Measurements from ENCODE around the gene POLR2I.
"Not testable (repeated sequence)": the region's sequence is repeated elsewhere in the genome, so short reads cannot be mapped to it uniquely, and the experiment has no call there.

Gene POLR2I

GRCh38 chr19:36139120-36139472 is 24.4 kb upstream of the POLR2I start:
- Mint-ChIP-seq H3K27me3 (ENCODE audit: low read depth) (peaks cover 5% of the 10 kb centered on the region), H3K4me3 (peak overlapping the region; percentile 98 to 99 (median 99)), H3K36me3 (ENCODE audit: low read depth) (peaks cover 24% of the 10 kb centered on the region), H3K9me3 (no peaks in the 10 kb centered on the region), H3K4me1 (peaks cover 9% of the 10 kb centered on the region), H3K27ac (peak overlapping the region; percentile 95 to 98 (median 98))
- TF ChIP-seq CTCF (IDR thresholded peaks at IDR 0.05; ENCODE audit: unreplicated experiment in 3 of 3): no peak

GRCh38 chr19:36136964-36137686 is 22.4 kb upstream of the POLR2I start:
- H3K27me3 Mint-ChIP-seq (ENCODE audit: low read depth): peaks cover 5% of the 10 kb centered on the region
- H3K4me1 Mint-ChIP-seq: peaks cover 9% of the 10 kb centered on the region
- H3K27ac Mint-ChIP-seq: peak overlapping the region; percentile 21 to 39 (median 28)
- H3K36me3 Mint-ChIP-seq (ENCODE audit: low read depth): peaks cover 12% of the 10 kb centered on the region
- H3K9me3 Mint-ChIP-seq: no peaks in the 10 kb centered on the region
- no peak for TF ChIP-seq CTCF (IDR thresholded peaks at IDR 0.05; ENCODE audit: unreplicated experiment in 3 of 3)
- peak overlapping the region; percentile 15 to 50 (median 36) for H3K4me3 Mint-ChIP-seq

GRCh38 chr19:36134867-36135266 is 20.2 kb upstream of the POLR2I start:
- H3K9me3 Mint-ChIP-seq; H3K27ac Mint-ChIP-seq; H3K4me3 Mint-ChIP-seq; H3K36me3 Mint-ChIP-seq (ENCODE audit: low read depth); H3K27me3 Mint-ChIP-seq (ENCODE audit: low read depth); H3K4me1 Mint-ChIP-seq: not testable (repeated sequence)

- H3K4me3 Mint-ChIP-seq; H3K27ac Mint-ChIP-seq; H3K27me3 Mint-ChIP-seq (ENCODE audit: low read depth); H3K4me1 Mint-ChIP-seq; H3K36me3 Mint-ChIP-seq (ENCODE audit: low read depth); H3K9me3 Mint-ChIP-seq: not testable (repeated sequence)
These were observed 16.5 kb upstream of the POLR2I start for GRCh38 chr19:36131221-36131620.

- Mint-ChIP-seq H3K9me3 (no peaks in the 10 kb centered on the region), H3K4me1 (peaks cover 5% of the 10 kb centered on the region), H3K27ac (peak overlapping the region; percentile 74 to 99 (median 94)), H3K4me3 (peak overlapping the region; percentile 84 to 90 (median 88)), H3K36me3 (ENCODE audit: low read depth) (peaks cover 14% of the 10 kb centered on the region), H3K27me3 (ENCODE audit: low read depth) (no peaks in the 10 kb centered on the region)
- no peak for TF ChIP-seq CTCF (IDR thresholded peaks at IDR 0.05; ENCODE audit: unreplicated experiment in 3 of 3)
These were observed 13.7 kb upstream of the POLR2I start for GRCh38 chr19:36128392-36128736.

GRCh38 chr19:36125557-36125956 is 10.9 kb upstream of the POLR2I start:
- no peaks in the 10 kb centered on the region for H3K9me3 Mint-ChIP-seq
- no peak for TF ChIP-seq CTCF (IDR thresholded peaks at IDR 0.05; ENCODE audit: unreplicated experiment in 3 of 3)
- H3K4me1 Mint-ChIP-seq: peaks cover 5% of the 10 kb centered on the region
- H3K27me3 Mint-ChIP-seq (ENCODE audit: low read depth): no peaks in the 10 kb centered on the region
- H3K36me3 Mint-ChIP-seq (ENCODE audit: low read depth): peaks cover 23% of the 10 kb centered on the region
- no peak overlapping the region for H3K4me3 Mint-ChIP-seq
- peak overlapping the region in 2 of 3 experiments; percentile 19 to 37 for H3K27ac Mint-ChIP-seq

- H3K36me3 Mint-ChIP-seq (ENCODE audit: low read depth): peaks cover 52% of the 10 kb centered on the region
- peak overlapping the region in 1 of 3 experiments; percentile 32 for H3K27ac Mint-ChIP-seq
- no peak for TF ChIP-seq CTCF (IDR thresholded peaks at IDR 0.05; ENCODE audit: unreplicated experiment in 3 of 3)
- H3K4me3 Mint-ChIP-seq: no peak overlapping the region
- no peaks in the 10 kb centered on the region for H3K9me3 Mint-ChIP-seq
- H3K4me1 Mint-ChIP-seq: no peaks in the 10 kb centered on the region
- H3K27me3 Mint-ChIP-seq (ENCODE audit: low read depth): no peaks in the 10 kb centered on the region
These were observed 6.9 kb upstream of the POLR2I start for GRCh38 chr19:36121486-36122124.

Data from nephron (organoid).